ENCODE results near the gene KCNJ12.
"Not testable (repeated sequence)": the region's sequence is repeated elsewhere in the genome, so short reads cannot be mapped to it uniquely, and the experiment has no call there.

The KCNJ12 gene

GRCh38 chr17:21349358-21350050 is 26.7 kb upstream of the KCNJ12 start:
- not testable (repeated sequence) for DNase-seq

DNA sequence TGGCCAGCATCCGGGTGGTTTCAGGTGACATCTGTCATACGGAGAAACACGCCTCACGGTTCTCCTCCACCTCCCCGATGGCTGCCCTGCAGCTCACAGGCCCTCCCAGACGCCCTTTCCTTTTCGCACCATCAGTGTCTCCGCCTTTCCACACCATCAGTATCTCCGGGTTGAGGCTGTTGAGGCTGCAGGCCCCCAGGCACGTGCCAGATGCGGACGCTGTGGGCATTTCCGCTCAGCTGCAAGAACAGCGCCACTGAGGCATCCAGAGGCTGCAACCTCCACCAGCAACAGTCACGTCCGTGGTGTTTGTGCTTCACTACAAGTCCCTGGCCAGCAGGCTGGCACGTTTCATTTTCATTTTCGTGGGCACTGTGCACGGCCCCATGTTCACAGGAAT is 25.7 kb upstream of the KCNJ12 start:
- not testable (repeated sequence) for DNase-seq

- DNase-seq: no peak
Observed at GRCh38 chr17:21351366-21352065, 24.6 kb upstream of the KCNJ12 start.

GRCh38 chr17:21352221-21352980 is 23.8 kb upstream of the KCNJ12 start:
- no peak for DNase-seq

GRCh38 chr17:21352981-21353265 is 23.2 kb upstream of the KCNJ12 start:
- DNase-seq: no peak

DNA sequence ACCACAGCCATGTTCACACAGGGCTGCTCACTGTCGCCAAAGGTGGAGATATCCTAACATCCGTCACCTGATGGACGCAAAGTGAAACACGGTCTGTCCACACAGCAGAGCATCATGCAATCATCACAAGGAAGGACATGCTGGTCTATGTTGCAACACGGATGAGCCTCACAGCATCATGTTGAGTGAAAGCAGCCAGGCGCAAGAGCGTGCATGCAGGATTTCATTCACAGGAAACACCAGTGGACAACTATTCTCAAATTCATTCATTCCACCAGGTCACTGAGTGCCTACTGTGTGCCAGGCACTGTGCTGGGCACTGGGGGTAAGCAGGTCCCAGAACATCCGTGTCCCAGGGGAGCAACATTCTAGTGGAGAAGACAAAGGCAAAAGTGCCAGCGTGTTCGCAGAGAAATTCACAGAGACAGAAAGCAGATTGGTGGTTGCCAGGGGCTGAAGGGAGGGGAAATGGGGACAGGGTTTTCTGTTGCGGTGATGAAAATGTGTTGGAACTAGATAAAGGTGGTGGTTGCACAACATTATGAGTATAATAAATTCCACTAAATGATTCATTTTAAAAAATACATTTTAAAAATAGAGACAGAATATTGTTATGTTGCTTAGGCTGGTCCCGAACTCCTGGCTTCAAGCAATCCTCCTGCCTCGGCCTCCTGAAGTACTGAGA is 22.7 kb upstream of the KCNJ12 start:
- DNase-seq: no peak

DNA sequence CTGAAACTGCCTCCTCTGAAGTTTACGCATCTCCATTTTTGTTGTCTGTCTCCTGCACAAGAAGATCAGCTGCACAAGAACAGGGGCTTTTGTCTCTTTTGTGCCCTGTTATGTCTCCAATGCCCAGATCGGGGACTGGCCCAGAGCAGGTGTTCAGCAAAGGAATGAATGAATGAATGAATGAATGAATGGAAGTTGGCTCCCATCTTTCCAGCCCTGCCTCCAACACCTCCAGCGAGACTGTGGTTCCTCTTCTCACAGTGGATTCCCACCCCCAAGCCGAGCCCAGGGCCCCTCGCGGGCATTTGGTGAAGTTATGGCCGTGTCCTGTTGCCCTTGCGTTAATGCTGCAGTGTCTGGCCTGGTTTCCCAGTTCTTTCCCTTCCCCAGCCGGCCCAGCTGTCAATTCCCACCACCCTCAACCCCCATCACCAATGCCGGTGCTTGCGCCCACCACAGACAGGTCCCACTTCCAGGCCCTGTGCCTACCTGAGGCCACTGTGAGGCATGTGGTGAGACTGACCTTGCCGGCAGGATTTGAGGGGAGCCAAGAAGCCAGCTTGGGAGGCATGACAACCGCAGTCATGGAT is 21.3 kb upstream of the KCNJ12 start:
- DNase-seq: no peak

DNA sequence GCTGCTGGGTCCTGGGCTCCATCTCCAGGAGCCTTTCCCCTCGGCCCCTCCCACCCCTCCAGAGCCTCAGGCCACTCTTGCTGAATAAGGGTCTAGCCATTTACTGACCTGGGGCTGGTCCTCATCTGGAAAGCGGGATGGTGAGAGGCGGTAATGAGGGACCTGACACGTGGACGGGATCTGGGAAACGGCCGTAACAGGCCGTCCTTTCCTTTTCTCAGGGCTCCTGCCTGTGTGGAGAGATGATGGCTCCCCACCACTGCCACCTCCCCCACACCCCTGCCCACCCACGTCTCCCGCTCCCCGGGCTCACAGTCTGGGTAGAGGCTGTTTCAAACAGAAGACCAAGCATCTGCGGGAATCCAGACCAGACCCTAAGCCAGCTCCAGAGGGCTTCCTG is 20.6 kb upstream of the KCNJ12 start:
- DNase-seq: no peak

DNA sequence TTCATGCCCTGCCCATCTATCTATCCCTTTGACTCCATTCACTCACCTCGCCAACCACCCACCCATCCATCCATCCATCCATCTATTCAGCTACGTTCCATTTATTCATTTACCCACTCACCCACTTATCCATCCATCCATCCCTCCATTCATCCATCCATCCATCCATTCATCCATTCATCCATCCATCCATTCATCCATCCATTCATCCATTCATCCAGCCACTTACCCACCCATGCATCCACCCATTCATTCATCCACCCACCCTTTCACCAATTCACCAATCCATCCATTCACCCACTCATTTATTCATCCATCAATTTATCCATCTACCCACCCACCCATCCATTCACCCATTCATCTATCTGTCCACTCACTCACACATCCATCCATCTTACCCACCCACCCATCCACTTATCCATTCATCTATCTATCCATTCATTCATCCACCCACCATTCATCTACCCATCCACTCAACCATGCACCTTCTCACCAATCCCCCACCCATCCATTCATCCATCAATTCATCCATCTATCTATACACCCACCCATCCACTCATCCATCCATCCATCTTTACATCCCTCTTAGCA is 19.5 kb upstream of the KCNJ12 start:
- DNase-seq: no peak

DNA sequence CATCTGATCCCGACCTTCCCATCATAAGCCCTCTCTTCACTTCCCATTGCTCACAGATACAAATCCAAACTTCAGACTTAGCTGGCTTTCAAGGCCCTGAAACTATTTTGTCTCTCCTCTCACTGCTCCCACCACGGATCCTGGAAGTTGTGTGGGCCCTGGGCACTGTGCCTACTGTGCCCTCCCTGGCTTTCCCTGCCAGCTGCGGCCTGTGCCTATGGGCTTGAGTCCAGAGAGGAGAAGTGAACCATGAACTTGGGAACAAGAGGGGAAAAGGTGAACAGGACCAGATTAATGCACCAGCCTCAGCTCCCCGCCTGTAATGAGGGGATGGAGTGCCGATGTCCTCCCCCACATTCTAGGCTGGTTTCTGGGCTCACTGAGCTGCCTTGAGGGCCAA is 18.9 kb upstream of the KCNJ12 start:
- no peak for DNase-seq

- no peak for DNase-seq
Observed at GRCh38 chr17:21357696-21358656, 18.2 kb upstream of the KCNJ12 start.

- DNase-seq: peak; percentile 18
Observed at GRCh38 chr17:21358682-21359482, 17.3 kb upstream of the KCNJ12 start.

DNA sequence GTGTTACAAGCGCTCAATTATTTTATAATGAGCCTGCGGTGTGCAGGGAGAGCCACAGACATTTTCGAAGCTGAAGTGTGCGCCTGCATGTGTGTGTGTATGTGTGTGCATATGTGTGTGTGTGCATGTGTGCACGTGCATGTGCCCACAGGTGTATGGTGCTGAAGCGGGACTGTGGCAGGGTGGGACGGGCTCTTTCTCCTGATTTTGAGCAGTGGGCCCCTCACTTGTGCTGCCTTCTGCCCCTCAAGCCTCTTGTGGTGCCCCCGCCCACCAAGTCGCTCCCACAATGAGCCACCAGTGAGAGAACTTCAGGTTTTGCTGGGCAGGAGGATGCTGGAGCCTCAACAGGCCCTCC is 16.7 kb upstream of the KCNJ12 start:
- DNase-seq: no peak

DNA sequence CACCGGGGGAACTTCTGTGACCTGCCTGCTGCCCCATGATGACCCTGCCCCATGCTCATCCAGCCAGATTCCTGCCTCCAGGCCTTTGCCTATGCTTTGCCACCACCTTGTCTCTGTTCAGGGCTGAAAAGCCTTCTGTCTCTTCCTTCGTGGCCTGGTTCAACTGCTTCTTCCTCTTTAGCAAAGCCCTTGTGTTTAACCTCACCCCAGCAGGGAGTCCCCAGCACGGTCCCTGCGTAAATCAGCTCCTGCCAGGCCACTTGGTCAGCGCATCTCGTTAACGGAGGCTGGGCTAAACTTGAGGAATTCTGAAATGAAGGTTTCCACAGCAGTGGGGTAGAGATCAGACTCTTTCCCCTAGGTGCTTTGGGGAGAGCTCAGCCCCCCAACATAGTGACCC is 16.1 kb upstream of the KCNJ12 start:
- DNase-seq: no peak

DNA sequence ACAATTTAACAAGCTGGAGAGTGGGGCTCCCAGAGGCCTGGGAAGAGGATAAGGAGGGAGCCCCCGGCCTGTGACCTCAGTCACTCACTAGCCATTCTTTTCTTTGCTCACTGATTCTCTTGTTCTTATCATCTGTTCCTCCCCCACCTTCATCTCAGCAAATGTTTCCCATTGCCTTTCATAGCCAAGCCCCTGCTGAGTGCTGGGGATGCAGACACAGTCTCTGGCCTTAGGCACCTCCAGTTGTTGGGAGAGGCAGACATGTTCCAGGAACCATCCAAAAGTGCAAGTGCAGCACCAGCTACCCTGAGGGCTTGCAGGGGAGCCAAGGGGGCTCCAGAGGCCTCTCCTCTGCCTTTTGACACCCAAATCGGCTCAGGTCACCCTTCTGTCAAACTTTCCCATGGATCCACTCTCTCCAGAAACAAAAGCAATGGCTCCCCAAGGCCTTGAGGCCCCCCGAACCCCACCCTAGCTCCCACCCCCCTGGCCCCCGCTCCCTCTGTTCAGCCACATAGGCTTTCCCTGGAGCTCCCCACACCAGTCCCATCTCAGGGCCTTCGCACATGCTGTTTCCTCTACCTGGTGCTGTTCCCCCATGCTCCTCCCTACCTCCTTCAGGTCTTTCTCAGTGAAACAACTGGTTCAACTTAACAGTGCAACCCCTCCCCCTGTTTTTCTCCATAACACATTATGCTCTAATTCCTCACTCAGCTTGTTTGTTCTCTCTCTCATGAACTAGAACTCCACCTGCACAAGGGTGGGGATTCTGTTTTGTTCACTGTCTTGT is 14.9 kb upstream of the KCNJ12 start:
- DNase-seq: no peak

GRCh38 chr17:21362331-21362931 is 13.7 kb upstream of the KCNJ12 start:
- DNase-seq: no peak

DNA sequence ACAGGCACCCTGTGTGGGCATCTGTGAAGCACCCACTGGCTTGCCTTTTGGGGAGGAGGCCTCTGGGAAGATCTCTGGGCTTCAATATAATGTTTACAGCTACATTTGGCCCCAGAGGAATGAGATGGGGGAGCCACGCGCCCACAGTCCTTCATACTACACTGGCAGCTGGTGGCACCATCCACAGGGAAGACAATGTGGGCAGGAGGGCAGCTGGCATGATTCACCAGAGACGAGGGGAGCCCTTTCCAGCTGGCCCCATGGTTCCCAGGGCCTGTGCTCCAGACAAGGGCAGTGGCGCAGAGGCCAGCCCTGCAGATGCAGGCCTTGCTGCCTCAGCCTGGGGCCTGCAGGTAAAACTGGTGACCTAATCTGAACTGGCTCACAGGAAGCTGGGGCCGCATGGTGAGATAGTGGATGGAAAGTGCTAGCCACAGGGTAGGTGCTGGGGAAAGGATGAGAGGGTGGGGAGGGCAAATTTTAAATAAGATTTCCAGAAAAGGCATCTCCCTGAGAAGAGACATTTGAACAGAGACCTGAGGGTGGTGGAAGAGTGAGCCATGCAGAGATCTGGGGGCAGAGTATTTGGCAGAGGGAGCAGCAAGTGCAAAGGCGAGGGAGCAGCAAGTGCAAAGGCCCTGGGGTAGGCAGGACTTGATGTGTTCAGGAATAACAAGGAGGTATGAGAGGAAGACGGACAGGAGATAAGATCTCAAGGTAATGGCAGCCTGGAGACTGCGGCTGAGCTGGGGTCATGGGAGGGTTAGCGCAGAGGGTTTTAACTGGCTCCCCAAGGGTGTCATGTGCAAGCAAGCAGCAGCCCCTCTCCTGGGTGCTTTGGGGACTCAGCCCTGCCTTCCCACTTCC is 12.1 kb upstream of the KCNJ12 start:
- DNase-seq: no peak

DNA sequence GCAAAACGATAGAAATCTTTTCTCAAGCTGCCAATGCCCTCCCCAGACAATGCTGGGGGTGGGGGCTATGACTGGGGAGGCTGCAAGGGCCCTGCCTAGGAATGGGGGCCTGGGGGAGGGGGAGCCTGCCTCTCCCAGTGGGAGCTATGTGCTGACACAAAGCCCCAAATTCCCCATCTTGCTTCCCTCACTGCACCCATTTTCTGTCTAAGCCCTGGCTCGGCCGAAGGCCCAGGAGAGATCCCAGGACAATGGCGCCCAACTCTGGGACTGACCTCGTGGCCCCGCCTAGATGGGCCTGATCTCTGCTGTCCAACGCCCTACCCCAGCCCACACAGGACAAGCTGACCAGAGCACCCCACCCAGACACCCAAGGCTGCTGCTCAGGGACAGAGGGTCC is 11.1 kb upstream of the KCNJ12 start:
- no peak for DNase-seq
